Subcutaneous abdominal adipose tissue (tissue), 5 donors: ENCODE measurements around the gene TEX22.

Experiments
- H3K27ac ChIP-seq: one replicate; pipeline ENCODE4 v1.7.0; 2013; ENCODE audit warnings: low read depth, mild to moderate bottlenecking, inconsistent platforms, low read length, moderate library complexity
- H3K27me3 ChIP-seq, 5 donors: one replicate each; pipeline ENCODE4 v1.7.0; 2013; ENCODE audit warnings: low read length in 5 of 5, inconsistent platforms in 1 of 5; ENCODE audit not compliant: control insufficient read depth in 5 of 5, insufficient read depth in 4 of 5
- H3K36me3 ChIP-seq, 5 donors: one replicate each; pipeline ENCODE4 v1.7.0; 2013; ENCODE audit warnings: low read length in 5 of 5; ENCODE audit not compliant: control insufficient read depth in 5 of 5, insufficient read depth in 5 of 5
- H3K4me1 ChIP-seq, 5 donors: one replicate each; pipeline ENCODE4 v1.7.0; 2013; ENCODE audit warnings: low read length in 5 of 5, mild to moderate bottlenecking in 3 of 5, moderate library complexity in 1 of 5; ENCODE audit not compliant: control insufficient read depth in 5 of 5, insufficient read depth in 5 of 5
- H3K4me3 ChIP-seq, 5 donors: one replicate each; pipeline ENCODE4 v1.7.0; 2013; ENCODE audit warnings: low read length in 5 of 5, low read depth in 1 of 5
- H3K9ac ChIP-seq, 5 donors: one replicate each; pipeline ENCODE4 v1.7.0; 2013; ENCODE audit warnings: low read length in 5 of 5, mild to moderate bottlenecking in 4 of 5, moderate library complexity in 3 of 5
- H3K9me3 ChIP-seq, 5 donors: one replicate each; pipeline ENCODE4 v1.7.0; 2013; ENCODE audit warnings: low read length in 5 of 5; ENCODE audit not compliant: control insufficient read depth in 5 of 5
- donor health status: healthy.
- donor health status: healthy.
- donor health status: healthy.
- donor health status: healthy.
- donor health status: healthy.

TEX22 gene

DNA sequence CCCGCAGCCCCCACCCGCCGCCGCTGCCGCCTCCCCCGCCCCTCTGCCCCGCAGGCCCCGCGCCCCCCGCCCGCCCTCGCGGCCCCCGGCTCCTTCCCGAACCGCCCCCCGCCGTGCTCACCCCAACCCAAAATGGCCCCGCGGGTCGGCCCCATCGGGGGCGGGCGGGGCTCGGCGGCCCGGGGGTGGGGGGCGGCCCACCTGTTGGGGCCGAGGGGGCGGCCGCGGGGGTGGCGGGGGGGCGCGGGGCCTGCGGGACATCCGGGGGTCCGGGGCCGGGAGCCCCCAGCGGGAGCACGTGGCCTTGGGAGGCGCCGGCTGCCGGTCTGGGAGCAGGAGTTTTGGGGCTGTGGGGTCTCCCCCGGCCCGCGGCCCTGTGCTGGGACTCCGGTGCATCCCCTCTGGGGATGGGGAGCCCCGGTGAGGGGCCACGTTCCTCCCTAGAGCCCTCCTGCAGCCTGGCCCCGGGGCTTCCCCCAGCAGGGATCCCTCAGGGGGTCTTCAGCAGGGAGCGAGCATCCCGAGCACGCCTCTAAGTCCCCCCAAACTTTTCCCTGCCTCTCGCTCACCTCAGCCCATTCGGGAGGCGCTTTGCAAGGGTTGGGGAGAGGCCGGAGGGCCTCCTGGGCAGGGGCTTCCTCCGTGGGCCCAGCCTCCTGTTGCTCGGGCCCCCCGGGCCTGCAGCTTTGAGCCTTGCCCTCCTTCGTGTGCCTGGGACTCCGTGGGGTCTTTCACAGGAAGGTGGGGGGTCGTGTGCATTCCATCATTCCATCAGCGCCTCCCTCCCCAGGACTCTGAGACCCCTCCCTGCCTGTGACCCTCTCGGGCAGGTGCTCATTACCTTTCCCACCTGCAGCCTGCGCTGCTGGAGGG is 22.0 kb downstream of the TEX22 start:
- Histone ChIP-seq H3K4me1 (peaks cover 1 to 38% (median 33%) of the 10 kb centered on the region in 5 donors), H3K36me3 (peaks cover 0 to 5% (median 2%) of the 10 kb centered on the region in 5 donors), H3K9me3 (no peaks in the 10 kb centered on the region), H3K4me3 (peak overlapping the region; percentile 40 to 74 (median 70)), H3K27ac (peak overlapping the region; percentile 62), H3K9ac (peak overlapping the region; percentile 63 to 87 (median 83)), H3K27me3 (no peaks in the 10 kb centered on the region)

DNA sequence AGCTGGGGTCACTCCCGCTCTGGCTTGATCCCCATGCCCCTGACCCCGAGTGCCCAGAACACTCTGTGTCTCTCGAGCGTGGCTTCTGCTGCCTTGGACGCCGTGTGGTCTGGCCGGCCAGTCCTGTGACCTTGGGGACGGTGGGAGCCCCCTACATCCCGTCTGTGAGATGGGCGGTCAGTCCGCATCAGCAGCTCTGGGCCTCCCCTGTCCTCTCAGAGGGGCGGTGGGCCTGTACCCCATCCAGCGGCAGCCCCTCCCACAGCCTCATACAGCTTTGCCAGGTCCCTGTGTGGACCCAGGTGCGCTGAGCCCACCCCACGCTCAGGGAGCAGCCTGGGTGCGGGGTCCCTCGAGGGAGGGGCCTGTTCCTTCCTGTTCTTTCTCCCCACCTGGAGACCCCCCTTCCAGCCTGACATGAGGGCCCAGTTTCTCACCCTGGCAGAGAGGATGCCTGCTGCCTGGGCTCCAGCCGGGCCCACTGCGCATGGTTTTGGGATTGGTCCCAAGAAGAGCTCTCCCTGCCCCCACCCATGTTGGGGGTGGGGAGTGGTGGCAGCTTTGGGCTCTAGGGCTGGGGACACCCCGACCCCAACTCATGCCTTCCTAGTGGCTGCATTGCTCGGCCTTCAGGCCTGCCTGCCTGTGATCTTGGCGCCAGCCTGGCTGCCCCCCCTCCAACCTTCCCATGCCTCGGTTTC is 22.8 kb downstream of the TEX22 start:
- Histone ChIP-seq H3K27ac (peak overlapping the region; percentile 62), H3K4me3 (peak overlapping the region; percentile 40 to 74 (median 70)), H3K9me3 (no peaks in the 10 kb centered on the region), H3K9ac (peak overlapping the region; percentile 2 to 87 (median 83)), H3K36me3 (peaks cover 0 to 5% (median 2%) of the 10 kb centered on the region in 5 donors), H3K27me3 (no peaks in the 10 kb centered on the region), H3K4me1 (peaks cover 1 to 35% (median 30%) of the 10 kb centered on the region in 5 donors)

DNA sequence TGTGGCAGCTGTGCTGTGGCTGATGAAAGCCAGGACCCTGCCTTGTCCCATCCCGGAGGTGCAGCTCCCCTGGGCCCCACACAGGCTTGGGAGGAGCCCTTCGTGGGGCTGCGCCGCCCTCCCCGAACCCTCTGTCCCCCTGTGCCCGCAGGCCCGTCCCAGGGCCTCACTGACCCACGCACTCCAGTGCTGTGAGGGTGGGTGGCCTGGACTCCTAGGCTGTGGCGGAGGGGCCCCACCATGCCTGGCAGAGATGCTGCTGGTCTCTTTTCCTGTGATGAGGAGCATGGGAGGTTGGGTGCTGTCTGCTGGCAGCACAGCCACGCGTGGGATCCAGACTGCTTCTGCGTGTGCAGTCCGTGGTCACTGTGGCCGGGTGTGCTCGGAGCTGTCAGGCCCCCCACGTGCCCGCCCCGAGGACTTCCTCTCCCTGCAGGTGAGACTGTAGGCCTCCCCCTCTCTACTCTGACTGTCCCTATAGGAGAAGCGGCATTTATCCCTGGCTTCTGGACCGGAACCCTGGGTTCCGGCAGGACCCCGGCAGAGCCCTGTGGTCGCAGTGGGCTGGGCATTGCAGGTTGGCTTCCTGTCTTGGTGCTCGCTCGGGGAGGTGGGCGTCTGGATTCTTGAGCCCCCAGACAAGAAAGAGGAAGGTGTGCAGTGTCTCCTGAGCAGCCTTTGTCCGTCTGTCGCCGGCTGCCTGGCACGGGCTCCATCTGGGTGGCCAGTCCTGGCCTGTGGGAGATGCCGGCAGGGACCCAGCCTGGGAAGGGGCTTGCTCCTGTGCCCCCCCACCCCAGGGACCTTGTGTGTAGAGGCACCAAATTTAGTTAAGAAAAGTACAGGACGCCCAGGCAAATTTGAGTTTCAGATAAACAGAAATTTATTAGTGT is 23.6 kb downstream of the TEX22 start:
- Histone ChIP-seq H3K4me1 (peaks cover 1 to 35% (median 30%) of the 10 kb centered on the region in 5 donors), H3K27me3 (no peaks in the 10 kb centered on the region), H3K9me3 (no peaks in the 10 kb centered on the region), H3K36me3 (peaks cover 0 to 12% (median 5%) of the 10 kb centered on the region in 5 donors), H3K9ac (peak overlapping the region in 3 of 5 donors; percentile 2 to 87 (median 86)), H3K27ac (no peak overlapping the region), H3K4me3 (peak overlapping the region in 1 of 5 donors; percentile 70)

DNA sequence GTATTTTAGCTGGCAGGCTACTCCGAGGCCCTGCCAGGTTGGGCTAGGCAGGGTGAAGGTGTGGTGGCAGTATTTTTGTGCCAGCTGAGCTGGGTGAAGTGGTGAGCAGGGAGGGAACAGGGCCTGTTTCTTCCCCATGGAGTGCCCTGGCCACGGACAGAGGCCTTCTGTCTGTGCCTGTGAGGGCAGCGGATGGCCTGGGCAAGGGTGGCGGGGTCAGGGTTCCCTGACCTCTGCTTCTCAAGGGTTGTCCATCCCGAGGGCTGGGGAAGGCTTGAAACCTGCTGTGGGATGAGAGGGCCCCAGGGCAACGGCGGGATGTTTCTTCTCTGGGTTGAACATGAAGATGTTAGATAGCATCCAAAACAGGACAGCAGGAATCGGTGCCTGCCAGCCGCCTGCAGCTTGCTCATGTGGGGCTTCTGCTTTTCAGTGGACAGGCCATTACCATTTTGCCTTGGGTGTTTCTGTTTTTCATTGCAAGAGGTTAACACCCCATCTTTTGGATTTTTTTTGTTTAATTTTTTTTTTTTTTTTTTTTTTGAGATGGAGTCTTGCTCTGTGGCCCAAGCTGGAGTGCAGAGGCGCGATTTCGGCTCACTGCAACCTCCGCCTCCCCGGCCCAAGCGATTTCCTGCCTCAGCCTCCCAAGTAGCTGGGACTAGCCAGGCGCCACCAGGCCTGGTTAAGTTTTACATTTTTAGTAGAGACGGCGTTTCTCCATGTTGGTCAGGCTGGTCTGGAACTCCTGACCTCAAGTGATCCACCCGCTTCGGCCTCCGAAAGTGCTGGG is 24.6 kb downstream of the TEX22 start:
- Histone ChIP-seq H3K27me3 (no peaks in the 10 kb centered on the region), H3K4me1 (peaks cover 1 to 36% (median 30%) of the 10 kb centered on the region in 5 donors), H3K27ac (no peak overlapping the region), H3K9ac (peak overlapping the region in 1 of 5 donors; percentile 42), H3K36me3 (peaks cover 0 to 16% (median 5%) of the 10 kb centered on the region in 5 donors), H3K4me3 (no peak overlapping the region), H3K9me3 (no peaks in the 10 kb centered on the region)

DNA sequence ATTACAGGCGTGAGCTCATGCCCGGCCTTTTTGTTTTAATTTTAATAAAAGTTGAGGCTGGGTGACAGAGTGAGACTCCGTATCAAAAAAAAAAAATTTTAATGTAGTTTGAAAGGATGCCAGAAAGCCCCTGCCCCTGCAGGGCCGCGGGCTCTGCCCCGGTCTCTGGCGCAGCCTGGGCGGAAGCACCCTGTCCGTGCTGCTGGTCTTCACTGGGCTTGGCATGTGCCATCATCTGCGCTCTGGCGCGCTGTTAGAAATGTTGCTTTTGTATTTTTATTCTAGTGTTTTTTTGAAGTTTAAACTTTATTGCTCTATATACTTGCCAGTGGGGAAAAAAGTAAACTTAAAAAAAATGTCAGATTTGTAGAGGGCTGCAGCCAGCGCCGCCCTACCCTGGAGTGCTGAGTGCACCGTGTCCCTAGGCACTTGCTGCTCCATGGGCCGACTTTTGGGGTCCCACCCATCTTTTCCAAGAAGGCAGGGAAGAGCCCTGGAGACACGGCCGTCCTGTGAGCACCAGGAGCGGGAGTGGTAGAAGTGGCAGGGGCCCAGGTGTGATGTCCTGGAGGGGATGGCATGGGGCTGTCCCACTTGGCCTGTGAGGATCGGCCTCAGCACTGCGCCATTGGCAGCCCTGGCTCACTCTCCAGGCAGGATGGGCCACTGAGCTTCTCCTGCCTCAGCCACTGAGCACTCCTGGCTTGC is 25.3 kb downstream of the TEX22 start:
- Histone ChIP-seq H3K36me3 (peaks cover 0 to 16% (median 5%) of the 10 kb centered on the region in 5 donors), H3K27ac (no peak overlapping the region), H3K27me3 (no peaks in the 10 kb centered on the region), H3K9ac (no peak overlapping the region), H3K4me1 (peaks cover 1 to 41% (median 34%) of the 10 kb centered on the region in 5 donors), H3K9me3 (no peaks in the 10 kb centered on the region), H3K4me3 (no peak overlapping the region)

DNA sequence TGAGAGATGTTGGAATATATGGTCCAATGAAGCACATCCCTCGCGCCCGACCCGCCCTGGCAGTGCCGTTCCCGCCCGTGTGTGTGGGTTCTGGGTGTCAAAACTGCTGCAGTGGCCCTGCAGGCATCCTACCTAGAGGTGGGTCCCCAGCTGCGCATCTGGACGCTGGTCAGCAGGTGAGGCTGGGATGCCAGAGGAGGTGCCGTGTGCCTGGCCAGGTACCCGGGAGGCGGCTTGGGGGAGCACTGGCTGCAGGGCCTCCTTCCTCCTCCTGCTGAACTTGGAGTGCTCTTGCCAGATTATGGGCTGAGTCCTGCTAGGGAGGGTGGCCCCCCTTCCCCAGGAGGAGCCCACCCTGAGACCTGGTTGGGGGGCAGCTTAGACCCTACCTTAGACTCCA is 26.5 kb downstream of the TEX22 start:
- no peak overlapping the region for H3K4me3 ChIP-seq
- no peak overlapping the region for H3K27ac ChIP-seq
- peaks cover 0 to 16% (median 5%) of the 10 kb centered on the region in 5 donors for H3K36me3 ChIP-seq
- H3K4me1 ChIP-seq, result peaks cover 1 to 38% (median 31%) of the 10 kb centered on the region in 5 donors
- no peaks in the 10 kb centered on the region for H3K9me3 ChIP-seq
- no peak overlapping the region for H3K9ac ChIP-seq
- no peaks in the 10 kb centered on the region for H3K27me3 ChIP-seq

DNA sequence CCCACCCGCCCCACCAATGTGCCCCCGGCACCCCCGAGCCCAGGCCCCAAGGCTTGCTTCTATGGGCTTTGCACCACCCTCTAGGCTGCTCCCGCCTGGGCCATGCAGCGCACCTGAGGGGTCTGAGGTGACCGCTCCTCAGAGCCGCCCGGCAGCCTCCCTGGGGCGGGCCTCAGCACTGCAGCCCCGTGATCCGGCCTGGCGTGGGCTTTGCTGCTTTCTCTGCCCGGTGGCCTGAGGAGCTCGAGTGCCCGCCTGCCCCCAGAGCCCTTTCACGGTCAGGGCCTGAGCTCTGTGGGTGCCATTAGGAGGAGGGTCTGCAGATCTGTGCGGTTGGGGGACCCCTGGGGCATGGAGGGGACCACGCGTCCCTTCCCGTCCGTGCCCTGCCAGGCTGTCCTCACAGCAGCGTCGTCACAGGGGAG is 27.5 kb downstream of the TEX22 start:
- Histone ChIP-seq H3K9ac (no peak overlapping the region), H3K4me1 (peaks cover 5 to 40% (median 32%) of the 10 kb centered on the region in 5 donors), H3K27ac (no peak overlapping the region), H3K9me3 (no peaks in the 10 kb centered on the region), H3K4me3 (no peak overlapping the region), H3K27me3 (no peaks in the 10 kb centered on the region), H3K36me3 (peaks cover 0 to 16% (median 5%) of the 10 kb centered on the region in 5 donors)

DNA sequence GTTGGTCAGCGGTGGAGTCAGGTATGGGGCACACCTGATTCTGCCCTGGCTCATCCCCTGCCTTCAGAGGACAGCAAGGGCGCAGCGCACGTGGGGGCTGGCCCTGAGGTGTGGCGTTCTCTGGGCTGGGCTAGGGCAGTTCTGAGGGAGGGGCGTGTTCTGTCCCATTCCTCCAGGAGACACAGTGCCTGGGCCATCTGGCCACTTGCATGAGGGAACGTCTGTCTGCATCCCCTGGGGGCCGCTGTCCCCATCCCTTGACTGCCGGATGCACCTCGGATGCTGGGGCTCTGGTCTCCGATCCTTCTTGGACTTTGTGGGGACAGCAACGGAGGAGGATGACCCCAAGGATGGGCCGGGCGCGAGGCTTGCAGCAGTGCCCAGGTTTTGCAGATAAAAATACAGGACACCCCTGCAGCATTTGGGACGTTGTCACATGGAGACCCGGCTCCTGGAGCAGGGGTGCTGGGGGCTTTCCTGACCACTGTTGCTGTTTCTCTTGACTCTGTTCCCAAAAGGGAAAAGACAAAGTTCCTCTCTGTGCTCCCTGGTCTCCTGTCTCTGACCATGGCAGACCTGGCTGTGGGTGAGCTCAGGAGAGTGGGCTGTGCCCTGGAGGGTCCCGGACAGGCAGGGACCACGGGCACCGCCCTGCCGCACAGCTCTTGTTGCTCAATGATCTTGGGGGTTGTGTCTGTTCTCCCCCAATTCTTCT is 28.2 kb downstream of the TEX22 start:
- H3K4me3 ChIP-seq, result no peak overlapping the region
- no peaks in the 10 kb centered on the region for H3K9me3 ChIP-seq
- no peak overlapping the region for H3K9ac ChIP-seq
- H3K4me1 ChIP-seq, result peaks cover 4 to 33% (median 28%) of the 10 kb centered on the region in 5 donors
- H3K27ac ChIP-seq, result no peak overlapping the region
- no peaks in the 10 kb centered on the region for H3K27me3 ChIP-seq
- peaks cover 0 to 16% (median 5%) of the 10 kb centered on the region in 5 donors for H3K36me3 ChIP-seq
